HL-60 (cell line): ENCODE data around the gene NDEL1.

Experiments used
- DNase-seq, 2 experiments: peaks; one replicate each; pipeline ENCODE4 v3.0.0-alpha.2; 2010 to 2020; ENCODE audit warnings: low read depth in 1 of 2, low spot score in 1 of 2
- H3K27ac ChIP-seq: fragments of 250-450 bp; sonication (Bioruptor Pico); replicated peaks from 2 replicates; pipeline ENCODE4 v1.5.1; 2020; ENCODE audit warnings: mild to moderate bottlenecking, moderate library complexity
- H3K27me3 ChIP-seq: fragments of 250-450 bp; sonication (Bioruptor Pico); 2 replicates; pipeline ENCODE4 v1.5.1; 2021; ENCODE audit warnings: mild to moderate bottlenecking, moderate library complexity; ENCODE audit not compliant: insufficient read depth, poor library complexity, severe bottlenecking
- H3K4me3 ChIP-seq: replicated peaks from 2 replicates; pipeline ENCODE4 v1.5.1; 2011; ENCODE audit warnings: mild to moderate bottlenecking, control low read depth, low read length; ENCODE audit not compliant: insufficient read depth
- GABPA ChIP-seq: IDR thresholded peaks from 2 replicates; pipeline ENCODE4 v1.6.1; 2012; ENCODE audit warnings: low read depth
- POLR2AphosphoS5 ChIP-seq: IDR thresholded peaks from 2 replicates; pipeline ENCODE4 v1.6.1; 2012; ENCODE audit warnings: low read depth
- SPI1 ChIP-seq: IDR thresholded peaks from 2 replicates; pipeline ENCODE4 v1.6.1; 2012; ENCODE audit warnings: low read depth, mild to moderate bottlenecking, borderline replicate concordance
- TF ChIP-seq, protein P1 (sequence below): IDR thresholded peaks from one replicate; pipeline ENCODE4 v1.5.1; 2011; ENCODE audit warnings: low read length, control low read depth, inconsistent platforms; ENCODE audit not compliant: insufficient read depth
- TF ChIP-seq, protein P2 (sequence below): IDR thresholded peaks from 2 replicates; pipeline ENCODE4 v1.6.1; 2012; ENCODE audit warnings: low read depth; ENCODE audit not compliant: insufficient replicate concordance

The NDEL1 gene

DNA sequence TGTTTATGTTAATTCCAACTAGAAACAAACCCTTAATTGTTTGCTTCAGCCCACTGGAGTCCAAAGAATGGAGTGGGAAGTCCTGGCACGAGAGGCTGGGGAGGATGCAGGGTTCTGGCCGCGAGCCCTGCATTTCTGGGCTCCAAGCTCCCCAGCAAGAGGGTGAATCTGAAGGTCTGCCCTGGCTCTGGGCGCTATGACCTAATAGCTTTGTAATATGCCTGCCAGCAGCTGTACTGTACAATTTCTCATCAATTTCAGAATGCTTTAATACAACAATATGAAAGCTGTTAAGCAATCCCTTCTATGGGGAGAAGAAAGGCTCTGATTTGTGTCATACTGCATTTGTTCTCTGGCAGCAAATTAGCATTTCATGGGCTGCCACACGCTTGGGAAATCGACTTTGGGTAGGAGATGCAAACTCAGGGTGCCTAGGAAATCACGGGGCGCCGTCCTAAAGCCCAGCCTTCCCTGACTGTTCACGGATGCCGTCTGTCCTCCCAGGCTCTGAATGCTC, 43.8 kb downstream of the NDEL1 start:
- Histone ChIP-seq H3K4me3 (no peak overlapping the region), H3K27ac (no peak overlapping the region), H3K27me3 (no peaks in the 10 kb centered on the region)
- no peak for DNase-seq
- TF ChIP-seq GABPA (no peak), SPI1 (no peak)

DNA sequence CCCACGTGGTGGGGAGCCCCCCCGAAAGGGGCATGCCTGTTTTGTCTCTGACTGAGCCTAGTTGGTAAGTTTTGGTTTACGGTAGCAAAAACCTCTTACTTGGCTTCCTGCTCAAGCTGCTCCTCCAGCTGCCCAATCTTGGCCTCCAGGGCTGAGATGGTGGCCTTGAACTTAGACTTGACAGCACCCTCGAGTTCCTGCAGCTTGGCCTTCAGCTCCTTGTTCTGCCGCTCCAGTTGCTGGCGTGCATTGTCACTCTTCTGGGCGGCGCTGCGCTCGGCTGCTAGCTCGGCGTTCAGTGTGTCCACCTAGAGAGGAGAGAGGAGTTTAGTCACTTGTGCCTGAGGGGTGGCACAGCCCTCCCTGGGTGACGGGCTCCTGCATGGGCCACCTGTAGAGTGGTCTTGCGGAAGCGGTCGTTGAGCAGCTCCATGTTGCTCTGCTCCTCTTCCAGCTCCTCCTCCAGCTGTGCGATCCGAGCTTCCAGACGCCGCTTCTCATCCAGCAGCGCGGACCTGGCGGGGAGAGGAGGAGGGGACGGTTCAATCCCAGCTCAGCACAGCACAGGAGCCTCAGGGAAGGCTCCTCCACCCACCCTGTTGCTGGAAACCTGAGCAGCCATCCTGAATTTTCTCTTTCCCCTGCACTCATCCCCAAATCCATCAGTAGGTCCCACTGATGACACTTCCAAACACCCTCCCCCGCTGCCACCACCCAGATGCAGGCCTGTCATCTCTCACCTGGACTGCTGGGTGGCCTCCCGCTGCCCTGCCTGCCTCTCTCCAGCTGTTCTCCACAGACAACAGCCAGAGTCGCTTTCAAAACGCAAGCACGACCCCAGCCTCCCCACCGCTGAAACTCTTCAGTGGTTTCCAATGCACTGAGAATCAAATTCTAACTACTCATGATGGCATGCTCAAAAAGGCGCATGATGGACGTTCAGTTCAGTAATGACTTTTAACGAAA, 44.6 kb downstream of the NDEL1 start:
- TF ChIP-seq, protein P1, sequence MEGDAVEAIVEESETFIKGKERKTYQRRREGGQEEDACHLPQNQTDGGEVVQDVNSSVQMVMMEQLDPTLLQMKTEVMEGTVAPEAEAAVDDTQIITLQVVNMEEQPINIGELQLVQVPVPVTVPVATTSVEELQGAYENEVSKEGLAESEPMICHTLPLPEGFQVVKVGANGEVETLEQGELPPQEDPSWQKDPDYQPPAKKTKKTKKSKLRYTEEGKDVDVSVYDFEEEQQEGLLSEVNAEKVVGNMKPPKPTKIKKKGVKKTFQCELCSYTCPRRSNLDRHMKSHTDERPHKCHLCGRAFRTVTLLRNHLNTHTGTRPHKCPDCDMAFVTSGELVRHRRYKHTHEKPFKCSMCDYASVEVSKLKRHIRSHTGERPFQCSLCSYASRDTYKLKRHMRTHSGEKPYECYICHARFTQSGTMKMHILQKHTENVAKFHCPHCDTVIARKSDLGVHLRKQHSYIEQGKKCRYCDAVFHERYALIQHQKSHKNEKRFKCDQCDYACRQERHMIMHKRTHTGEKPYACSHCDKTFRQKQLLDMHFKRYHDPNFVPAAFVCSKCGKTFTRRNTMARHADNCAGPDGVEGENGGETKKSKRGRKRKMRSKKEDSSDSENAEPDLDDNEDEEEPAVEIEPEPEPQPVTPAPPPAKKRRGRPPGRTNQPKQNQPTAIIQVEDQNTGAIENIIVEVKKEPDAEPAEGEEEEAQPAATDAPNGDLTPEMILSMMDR, result no peak
- TF ChIP-seq SPI1 (no peak), GABPA (no peak), POLR2AphosphoS5 (no peak)
- TF ChIP-seq, protein P2, sequence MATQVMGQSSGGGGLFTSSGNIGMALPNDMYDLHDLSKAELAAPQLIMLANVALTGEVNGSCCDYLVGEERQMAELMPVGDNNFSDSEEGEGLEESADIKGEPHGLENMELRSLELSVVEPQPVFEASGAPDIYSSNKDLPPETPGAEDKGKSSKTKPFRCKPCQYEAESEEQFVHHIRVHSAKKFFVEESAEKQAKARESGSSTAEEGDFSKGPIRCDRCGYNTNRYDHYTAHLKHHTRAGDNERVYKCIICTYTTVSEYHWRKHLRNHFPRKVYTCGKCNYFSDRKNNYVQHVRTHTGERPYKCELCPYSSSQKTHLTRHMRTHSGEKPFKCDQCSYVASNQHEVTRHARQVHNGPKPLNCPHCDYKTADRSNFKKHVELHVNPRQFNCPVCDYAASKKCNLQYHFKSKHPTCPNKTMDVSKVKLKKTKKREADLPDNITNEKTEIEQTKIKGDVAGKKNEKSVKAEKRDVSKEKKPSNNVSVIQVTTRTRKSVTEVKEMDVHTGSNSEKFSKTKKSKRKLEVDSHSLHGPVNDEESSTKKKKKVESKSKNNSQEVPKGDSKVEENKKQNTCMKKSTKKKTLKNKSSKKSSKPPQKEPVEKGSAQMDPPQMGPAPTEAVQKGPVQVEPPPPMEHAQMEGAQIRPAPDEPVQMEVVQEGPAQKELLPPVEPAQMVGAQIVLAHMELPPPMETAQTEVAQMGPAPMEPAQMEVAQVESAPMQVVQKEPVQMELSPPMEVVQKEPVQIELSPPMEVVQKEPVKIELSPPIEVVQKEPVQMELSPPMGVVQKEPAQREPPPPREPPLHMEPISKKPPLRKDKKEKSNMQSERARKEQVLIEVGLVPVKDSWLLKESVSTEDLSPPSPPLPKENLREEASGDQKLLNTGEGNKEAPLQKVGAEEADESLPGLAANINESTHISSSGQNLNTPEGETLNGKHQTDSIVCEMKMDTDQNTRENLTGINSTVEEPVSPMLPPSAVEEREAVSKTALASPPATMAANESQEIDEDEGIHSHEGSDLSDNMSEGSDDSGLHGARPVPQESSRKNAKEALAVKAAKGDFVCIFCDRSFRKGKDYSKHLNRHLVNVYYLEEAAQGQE, result no peak
- H3K27me3 ChIP-seq, result no peaks in the 10 kb centered on the region
- no peak for DNase-seq
- no peak overlapping the region for H3K27ac ChIP-seq
- H3K4me3 ChIP-seq, result no peak overlapping the region

DNA sequence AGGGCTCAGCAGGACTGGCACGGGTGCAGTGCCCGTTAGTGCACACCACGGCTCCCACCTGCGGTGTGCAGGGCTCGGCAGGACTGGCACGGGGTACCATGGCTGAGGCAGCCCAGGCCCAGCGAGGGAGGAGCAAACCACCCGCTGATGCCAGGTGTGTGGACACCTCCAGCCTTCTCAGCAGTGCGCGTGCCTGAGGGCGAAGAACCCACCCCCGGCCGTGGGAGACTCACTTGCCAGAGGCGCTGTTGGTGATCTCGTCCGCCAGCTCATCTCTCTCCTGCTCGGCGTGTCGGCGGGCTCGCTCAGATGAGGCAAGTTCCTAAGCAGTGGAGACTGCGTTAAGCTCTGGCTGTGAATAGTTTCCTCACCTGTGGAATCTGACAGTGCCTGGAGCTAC, 45.4 kb downstream of the NDEL1 start:
- H3K27ac ChIP-seq, result no peak overlapping the region
- TF ChIP-seq GABPA, result no peak
- TF ChIP-seq, protein P2, result no peak
- TF ChIP-seq, protein P1, result no peak
- no peak for TF ChIP-seq SPI1
- no peak for TF ChIP-seq POLR2AphosphoS5

DNA sequence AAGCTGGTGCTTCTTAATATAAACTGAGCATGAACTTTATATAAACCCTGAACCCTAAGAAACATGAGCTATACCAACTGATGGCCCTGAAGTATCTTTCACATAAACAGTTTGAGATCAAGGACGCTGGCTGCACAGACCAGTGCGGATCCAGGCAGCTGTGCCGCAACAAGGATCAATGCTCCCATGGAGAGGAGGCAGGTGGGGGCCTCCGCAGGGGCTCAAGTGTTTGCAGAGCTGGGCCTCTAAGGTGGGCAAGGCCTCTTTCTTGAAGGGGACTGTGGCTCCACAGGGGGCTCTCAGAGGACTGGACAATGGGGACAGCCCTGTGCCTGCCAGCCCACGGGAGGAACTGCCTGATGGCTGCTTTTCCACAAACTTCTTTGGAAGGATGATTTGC, 46.0 kb downstream of the NDEL1 start:
- TF ChIP-seq SPI1 (no peak), POLR2AphosphoS5 (no peak), GABPA (no peak)
- TF ChIP-seq, protein P1, result no peak
- TF ChIP-seq, protein P2, result no peak
- Histone ChIP-seq H3K27ac (no peak overlapping the region), H3K4me3 (no peak overlapping the region), H3K27me3 (no peaks in the 10 kb centered on the region)
- no peak for DNase-seq

More for the DNA sequence above, 45.4 kb downstream of the NDEL1 start:
- Histone ChIP-seq H3K4me3 (no peak overlapping the region), H3K27me3 (no peaks in the 10 kb centered on the region)
- no peak for DNase-seq
